HG03097 (cell line): ENCODE measurements around the gene CASKIN1.

Experiments
- ATAC-seq: cut with Tn5 transposase; IDR thresholded peaks from one replicate; pipeline ENCODE4 v1.9.1; 2021; ENCODE audit not compliant: unreplicated experiment, low FRiP score

Gene CASKIN1

DNA sequence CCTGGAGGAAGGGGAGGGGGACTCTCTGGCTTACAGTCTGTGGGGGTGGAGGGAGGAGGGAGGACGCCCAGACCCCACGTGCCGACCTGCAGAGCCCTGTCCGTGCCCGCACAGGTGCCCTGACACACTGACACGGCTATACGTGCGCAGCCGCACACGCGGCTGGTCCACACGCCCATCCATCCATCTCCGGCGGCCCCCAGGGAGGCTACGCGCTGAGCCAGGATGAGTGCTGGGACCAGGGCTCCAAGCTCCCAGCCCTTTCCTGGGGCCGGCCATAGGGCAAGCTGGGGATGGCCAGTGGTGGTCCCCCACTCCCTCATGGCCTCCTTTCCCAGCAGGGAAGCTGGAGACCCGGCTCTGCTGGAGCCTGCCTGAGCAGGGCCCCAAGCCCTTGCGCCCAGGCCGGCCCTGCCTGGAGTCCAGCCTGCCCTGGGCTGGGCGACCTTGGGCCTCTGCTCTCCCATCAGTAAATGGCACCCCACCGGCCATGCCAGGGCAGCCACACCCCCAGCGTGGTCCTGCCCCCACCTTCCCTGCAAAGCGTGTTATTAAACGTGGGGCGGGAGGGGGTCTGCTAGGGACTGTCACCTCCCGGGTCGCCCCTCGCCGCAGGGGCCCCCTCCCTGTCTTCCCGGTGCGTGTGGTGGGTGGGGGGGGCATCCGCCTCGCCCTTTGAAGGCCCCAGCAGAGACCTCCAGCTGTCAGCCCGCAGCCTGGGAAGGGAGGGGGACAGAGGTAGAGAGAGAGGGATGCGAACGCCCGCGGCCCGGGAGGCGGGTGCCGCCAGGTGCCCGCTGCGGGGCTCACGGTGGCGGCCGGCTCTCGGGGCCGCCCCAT, 863 bp downstream of the CASKIN1 start:
- ATAC-seq = no peak

DNA sequence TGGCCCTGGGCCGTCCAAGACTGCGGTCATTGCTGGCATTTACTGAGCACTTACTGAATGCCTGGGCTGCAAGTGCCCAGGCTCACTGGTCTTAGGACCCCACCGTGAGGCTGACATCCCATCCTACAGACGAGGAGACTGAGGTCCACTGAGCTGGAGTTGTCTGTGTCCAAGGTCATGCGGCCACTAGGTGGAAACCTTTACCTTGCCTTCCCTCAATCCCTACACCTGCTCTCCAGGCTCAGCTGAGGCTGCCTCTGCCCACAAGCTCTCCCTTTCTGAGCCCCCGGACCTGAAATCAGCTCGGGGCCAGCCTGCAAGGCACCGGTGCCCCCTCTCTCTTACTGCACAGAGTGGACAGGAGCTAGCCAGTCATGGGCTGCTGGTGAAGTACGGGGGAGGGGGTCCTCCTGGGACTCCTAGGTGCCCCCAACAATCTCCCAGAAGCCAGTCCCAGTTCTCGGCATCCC, 1.5 kb downstream of the CASKIN1 start:
- no peak for ATAC-seq

DNA sequence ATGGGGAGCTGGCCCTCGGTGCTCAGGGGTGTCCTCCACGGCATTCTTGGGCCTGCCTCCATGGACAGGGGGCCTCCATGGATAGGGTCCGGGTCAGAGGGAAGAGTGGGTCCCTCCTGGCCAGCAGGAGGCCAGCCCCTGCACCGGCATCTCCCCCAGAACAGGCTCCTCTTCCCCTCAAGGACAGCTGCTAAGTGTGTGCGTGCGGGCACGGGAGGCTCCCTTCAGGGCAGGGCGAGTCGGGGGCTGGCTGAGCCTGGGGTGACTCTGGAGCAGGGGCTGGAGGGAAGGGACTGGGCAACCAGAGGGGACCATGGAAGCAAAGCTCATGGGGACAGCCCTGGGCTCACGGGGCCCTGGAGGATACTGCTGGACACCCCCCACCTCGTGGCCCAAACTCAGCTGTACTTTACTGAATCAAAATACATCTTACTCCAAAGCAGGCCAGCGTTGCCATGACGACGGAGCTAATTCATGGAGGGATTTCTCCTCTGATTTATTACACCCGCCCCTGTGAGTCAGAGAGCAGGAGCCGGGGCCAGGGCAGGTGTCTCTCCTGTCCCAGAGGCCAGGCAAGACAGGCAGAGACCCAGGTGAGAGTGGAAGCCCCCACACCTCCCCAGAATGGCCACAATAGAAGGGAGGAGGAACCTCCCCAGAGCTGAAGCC, 2.1 kb downstream of the CASKIN1 start:
- no peak for ATAC-seq

DNA sequence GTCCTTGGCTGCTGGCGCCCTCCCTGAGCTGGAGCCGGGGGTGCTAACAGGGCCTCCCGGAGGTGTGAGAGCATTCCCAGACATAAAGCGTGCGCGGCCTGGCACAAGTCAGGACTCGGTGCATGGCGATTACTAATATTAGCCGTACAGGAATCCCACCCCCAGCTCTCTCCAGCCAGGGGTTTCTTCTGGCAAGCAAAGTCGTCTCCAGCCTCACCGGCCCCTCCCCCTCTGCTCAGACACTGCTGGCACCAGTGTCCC, 5.0 kb downstream of the CASKIN1 start:
- ATAC-seq = no peak

DNA sequence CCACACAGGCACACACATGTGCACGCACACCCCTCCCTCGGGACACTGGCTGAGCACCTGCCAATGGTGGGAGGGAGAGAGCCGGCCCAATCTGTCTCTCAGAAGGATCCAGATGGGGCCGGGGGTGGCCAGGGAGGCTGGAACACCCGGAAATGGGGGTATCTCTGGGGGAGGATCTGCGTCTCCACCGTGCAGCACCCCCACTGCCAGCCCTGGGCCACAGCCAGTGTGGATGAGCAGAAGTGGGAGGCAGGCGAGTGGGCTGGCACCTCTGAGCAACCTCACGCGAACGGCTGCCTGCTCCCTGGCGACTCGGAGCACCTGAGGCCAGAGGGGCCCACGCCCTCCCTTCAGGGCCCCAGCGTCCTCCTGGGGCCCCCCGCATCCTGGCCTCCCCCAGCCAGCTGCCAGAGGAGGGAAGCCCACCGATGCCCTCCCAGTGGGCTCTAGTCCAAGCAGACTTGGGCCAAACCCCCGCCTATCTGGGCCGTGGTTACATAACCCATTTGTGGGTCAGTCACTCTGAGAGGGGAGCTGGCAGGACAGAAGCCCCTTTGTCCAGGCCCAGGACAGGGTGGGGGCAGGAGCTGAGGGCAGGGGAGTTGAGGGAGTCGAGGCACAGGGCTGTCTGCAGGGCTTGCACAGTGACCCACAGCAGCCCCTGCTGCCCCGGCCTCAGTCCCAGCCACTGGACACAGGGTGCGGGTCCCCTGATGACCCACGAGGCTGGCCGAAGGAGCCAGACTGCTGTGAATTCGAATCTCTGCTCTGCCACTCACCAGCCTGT, 5.6 kb downstream of the CASKIN1 start:
- ATAC-seq = no peak

DNA sequence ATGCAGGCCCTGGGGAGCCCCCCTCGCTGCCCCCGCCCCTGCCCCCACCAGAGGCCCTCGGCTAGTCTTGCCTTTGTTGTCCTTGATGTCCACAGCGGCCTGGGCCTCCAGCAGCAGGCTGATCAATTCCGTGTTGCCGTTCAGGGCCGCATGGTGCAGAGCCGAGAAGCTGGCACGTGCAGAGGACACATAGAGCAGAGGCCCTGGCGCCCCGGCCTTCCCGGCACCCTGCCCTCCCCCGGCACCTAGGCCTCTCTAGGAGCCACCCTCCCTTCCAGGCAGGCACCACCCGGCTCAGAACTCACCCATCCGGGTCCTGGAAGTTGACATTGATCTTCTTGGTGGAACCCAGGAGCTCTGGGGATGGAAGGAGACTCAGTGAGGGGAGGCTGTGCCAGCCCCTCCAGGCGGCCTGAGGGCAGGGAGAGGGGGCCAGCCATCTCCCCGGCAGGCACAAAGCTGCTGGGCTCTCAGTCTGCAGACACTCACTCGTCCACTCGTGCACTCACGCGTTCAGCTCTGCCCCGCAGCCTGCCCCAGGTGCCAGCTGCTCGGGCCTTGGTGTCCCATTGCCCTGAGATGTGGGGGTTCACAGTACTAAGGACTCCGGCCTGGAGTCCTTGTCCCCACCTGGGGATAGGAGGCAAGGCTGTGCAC, 6.3 kb downstream of the CASKIN1 start:
- ATAC-seq = no peak

DNA sequence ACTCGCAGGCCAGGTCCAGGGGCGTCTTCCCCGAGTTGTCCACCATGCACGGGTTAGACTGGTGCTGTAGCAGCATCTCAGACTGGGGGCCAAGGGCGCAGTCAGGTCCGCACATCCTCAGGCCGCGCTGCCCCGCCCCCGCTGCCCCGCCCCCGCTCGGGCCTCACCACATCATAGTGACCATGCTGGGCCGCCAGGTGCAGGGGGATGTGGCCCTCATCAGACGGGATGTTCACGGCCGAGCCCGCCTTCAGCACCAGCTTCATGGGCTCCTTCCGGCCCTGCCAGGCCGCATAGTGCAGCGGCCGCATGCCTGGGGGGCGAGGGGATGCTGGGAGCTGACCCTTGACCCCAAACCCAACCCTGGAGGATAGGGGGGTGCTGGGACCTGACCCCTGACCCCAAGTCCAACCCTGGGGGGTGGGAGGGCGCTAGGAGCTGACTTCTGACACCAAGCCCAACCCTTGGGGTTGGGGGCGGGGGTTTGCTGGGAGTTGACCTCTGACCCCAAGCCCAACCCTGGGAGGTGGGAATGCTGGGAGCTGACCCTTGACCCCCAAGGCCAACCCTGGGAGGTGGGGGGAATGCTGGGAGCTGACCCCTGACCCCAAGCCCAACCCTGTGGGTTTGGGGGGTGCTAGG, 7.0 kb downstream of the CASKIN1 start:
- ATAC-seq = no peak

DNA sequence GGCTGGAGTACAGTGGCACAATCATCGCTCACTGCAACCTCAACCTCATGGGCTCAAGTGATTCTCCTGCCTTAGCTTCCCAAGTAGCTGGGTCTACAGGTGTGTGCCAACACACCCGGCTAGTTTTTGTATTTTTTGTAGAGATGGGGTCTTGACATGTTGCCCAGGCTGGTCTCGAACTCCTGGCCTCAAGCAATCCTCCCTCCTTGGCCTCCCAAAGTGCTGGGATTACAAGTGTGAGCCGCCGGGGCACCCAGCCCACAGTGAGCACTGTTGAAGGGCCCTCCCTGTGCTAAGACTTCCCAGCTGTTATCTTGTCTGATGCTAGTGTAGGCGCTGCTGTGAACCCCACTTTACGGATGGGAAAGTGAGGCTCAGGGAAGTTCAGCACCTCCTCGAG, 8.0 kb downstream of the CASKIN1 start:
- no peak for ATAC-seq

DNA sequence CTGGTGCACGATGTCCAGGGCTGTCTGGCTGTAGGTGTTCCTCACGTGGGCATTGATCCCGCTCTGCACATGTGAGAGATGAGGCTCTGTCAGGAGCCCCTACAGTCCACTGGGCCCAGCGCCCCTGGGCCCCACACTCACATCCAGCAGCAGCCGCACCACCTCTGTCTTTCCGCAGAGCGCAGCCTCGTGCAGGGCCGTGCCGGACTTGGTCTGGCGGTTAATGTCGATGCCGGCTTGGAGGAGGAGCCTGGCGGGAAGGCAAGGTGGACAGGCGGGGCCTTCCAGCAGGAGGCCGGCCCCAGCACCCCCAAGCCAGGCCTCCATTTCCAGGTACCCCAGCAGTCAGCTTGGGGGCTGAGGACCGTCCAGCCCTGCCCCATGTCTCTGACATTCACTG, 9.2 kb downstream of the CASKIN1 start:
- ATAC-seq = no peak

DNA sequence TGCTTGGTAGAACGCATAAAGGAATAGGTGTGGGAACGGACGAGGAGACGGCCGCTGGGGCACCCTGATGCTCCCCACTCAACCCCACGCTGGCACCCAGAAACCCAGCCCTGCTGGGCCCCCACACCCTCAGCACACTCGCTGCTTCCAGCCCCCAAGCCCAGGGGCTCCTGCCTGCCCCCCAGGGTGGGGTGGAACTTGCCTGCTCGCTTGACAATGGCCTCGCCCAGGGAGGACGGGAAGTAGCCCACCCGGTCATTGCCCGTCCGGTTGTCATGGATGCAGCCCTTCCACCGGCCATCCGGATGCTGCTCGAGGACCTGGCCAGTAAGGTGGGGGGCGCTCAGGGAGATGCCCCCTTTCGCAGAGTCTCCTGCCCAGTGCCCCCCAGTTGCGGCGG, 9.9 kb downstream of the CASKIN1 start:
- ATAC-seq = no peak

DNA sequence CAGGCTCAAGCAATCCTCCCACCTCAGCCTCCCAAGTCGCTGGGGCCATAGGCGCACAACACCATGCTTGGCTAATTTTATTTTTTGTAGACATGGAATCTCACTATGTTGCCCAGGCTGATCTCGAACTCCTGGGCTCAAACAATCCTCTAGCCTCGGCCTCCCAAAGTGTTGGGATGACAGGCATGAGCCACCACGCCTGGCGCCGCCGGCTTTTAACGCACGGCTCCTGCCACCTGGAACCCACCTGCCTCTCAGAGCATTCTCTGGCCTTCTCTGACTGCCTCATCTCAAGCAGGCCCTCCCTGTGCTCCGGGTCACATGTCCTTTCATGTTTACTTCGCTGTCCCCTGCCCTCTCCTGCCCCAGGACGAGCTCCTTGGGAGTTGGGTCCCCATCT, 10.3 kb downstream of the CASKIN1 start:
- ATAC-seq = no peak

DNA sequence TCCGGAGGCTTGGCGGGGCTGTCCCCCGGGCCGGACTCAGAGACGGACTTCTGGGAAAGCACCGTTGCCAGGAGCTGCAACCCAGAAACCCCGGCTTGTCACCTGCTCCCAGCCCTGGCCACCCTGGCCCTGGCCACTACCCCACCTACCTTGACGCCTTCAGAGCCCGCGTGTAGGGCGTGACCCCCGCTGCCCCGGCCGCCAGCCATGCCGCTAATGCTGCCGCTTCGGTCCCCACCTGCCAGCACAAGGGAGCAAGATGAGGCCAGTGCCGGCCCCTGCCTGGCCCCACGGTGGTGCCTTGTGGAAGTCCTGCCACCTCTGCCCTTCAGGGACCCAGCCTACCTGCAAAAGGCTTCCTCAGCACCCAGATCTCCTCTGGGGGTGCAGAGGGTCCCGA, 11.4 kb downstream of the CASKIN1 start:
- ATAC-seq = no peak

DNA sequence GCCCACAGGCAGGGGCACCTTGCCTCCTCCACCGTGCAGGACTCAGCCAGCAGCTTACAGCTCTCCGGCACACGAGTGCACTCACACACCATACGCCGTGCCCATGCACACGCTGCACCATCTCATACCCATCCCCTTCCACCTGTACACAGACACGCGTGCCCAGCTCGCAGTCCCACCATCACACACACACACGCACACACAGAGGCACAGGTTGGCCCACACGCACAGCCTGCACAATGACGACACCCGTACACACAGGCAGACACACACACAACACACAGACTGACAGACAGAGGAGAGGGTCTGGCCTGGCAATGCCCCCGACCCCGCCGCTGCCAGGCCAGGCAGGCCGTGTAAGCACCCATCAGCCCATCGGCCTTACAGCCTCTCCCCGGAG, 12.1 kb downstream of the CASKIN1 start:
- no peak for ATAC-seq

DNA sequence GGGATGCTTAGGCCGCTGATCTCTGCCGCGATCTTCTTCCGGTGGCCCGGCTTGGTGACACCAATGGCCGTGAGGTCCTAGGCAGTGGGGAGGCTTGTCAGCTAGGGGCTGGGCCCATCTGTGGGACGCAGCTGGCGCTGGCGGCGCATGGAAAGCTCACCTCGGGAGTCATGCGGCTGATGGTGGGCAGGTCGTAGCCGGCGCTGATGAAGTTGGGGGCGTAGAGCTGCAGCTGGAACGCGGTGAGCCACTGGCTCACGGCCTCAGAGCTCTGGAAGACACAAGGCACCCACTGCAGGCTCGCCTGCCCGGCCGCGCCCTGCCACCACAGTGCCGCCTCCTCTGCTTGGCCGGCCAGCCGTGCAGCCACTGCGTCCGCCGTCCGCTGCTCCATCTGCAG, 12.7 kb downstream of the CASKIN1 start:
- ATAC-seq = no peak

DNA sequence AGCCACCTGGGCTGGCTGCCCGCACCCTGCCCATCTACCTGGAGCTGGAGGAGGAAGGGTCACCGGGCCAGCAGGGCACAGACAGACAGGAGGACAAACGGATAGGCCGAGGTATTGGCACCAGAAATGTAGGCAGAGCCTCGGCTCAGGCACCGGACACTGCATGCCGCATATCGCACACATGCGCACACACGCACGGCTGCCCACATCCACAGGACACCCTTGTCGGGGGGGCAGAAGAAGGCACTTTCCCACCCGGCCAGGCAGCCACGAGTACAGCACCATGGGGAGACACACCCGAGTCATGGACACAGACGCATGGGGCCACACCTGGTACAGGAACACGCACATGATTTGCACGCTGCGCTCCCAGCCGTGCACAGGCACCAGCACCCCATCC, 14.5 kb downstream of the CASKIN1 start:
- ATAC-seq = no peak

DNA sequence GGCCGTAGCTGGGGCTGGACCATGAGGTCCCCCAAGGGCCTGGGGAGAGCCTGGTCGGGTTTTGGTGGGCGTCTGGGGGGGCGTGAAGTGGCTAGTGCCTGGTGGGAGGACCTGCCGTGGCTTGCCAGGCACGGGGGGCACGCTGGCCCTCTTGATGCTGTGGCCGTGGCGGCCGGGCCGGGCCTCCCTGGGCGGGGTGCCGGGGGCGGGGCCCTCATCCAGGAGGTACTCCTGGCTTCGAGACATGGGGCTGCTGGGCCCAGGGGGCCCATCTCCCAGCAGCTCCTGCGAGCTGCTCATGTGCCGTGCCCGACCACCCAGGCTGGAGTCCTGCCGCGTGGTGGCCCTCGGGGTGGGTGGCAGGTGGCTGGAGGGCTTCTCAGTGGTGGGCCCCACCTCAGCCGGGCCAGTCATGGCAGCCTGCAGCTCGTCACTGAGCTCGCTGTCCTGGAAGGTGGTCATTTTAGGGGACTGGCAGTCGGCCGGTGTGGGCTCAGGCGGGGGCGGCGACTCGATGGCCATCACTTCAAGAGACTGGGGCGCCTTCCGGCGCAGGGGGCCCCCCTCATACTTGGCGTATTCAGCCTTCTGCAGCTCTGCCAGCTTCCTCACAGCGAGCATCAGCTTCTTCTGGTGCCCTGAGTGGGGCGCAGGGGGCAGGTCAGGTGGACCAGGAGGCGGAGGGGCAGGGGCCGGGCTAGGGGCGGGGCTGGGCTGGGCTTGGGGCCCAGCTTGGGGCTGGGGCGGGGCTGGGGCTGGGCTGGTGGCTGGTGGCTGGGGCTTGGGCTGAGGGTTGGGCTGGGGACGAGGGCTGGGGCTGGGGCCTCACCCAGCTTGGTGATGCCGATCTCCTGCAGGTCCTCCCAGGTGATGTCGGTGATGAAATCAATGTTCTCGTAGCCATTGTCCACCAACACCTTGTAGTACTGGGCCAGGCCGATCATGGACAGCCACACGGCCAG, 15.2 kb downstream of the CASKIN1 start:
- no peak for ATAC-seq

DNA sequence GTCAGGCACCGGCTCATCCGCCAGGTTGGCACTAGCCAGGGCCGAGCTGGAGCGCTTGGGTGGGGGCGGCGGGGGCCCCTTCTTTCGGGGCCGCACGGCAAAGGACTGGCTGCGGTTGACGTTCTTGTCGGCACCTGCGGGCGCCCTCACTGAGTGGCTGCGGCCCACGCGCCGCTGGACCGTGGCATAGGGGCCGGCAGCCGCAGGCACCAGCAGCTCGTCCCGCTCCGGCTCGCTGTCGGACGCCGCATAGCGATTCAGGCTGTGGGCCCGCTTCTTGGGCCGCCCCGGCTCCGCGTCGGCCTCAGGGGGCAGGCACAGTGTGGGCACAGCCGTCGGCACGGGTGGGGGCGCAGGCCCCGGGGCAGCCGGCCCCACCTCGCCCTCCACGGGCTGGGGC, 15.9 kb downstream of the CASKIN1 start:
- no peak for ATAC-seq

DNA sequence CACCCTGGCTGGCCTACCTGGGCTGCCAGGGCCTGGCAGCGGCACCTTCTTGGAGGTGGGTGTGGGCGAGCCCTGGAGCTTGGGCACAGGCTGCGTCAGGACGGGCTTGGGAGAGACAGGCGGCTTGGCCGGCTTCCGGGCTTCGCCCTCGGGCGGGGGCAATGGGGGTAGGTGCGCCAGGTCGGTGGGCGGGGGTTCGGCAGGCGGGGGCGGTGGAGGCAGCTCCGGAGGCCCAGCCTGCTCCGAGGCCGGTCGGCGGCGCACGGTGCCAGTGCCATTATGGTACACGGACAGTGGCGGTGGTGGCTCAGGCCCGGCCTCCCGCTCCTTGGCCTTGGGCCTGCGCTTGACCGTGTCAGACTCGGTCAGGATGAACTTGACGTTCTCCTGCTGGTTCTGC, 16.8 kb downstream of the CASKIN1 start:
- no peak for ATAC-seq

DNA sequence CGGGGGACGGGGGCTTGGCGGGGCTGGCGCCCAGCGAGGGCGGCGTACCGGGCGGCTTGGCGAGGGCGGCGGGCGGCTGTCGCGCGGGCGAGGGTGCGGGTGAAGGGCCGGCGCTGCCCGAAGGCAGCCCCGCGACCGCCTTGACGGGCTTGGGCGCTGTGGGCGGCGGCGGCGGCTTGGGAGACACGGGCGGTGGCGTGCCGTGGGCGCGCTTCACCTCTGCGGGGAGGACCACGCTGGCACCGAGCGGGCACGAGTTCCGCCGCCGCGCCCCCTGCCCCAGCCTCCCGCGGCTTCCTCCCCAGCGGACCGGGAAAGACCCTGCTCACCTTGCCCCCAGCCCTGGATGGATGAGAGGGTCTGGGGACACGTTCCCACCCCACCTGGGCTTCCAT, 17.3 kb downstream of the CASKIN1 start:
- ATAC-seq = no peak
